HEK293 (cell line): ENCODE data around the gene NSL1.

Source experiments
- CTCF ChIP-seq: fragments of 450-650 bp; formaldehyde crosslinking; IDR thresholded peaks from 2 replicates; pipeline ENCODE4 v1.5.1; 2016; ENCODE audit warnings: missing biosample characterization, missing genetic modification characterization
- HOXA7 ChIP-seq: sonication (generic); formaldehyde crosslinking; IDR thresholded peaks from 2 replicates; pipeline ENCODE4 v1.8.1; 2022; ENCODE audit warnings: missing genetic modification reagents, borderline replicate concordance
- OSR2 ChIP-seq: fragments of 450-650 bp; formaldehyde crosslinking; IDR thresholded peaks from 2 replicates; pipeline ENCODE4 v1.5.1; 2016; ENCODE audit warnings: missing biosample characterization, missing genetic modification characterization
- PATZ1 ChIP-seq: fragments of 450-650 bp; formaldehyde crosslinking; IDR thresholded peaks from 2 replicates; pipeline ENCODE4 v1.5.1; 2016; ENCODE audit warnings: missing biosample characterization, missing genetic modification characterization
- TCF7L2 ChIP-seq: IDR thresholded peaks from 2 replicates; pipeline ENCODE4 v1.6.1; 2011; ENCODE audit warnings: low read depth, mild to moderate bottlenecking, inconsistent platforms, low read length, moderate library complexity, borderline replicate concordance
- TSHZ1 ChIP-seq: fragments of 450-650 bp; formaldehyde crosslinking; IDR thresholded peaks from 2 replicates; pipeline ENCODE4 v1.5.1; 2016; ENCODE audit warnings: missing biosample characterization, missing genetic modification characterization, borderline replicate concordance
- ZBTB1 ChIP-seq: fragments of 450-650 bp; formaldehyde crosslinking; IDR thresholded peaks from 2 replicates; pipeline ENCODE4 v1.5.1; 2016; ENCODE audit warnings: missing biosample characterization, missing genetic modification characterization
- ZNF146 ChIP-seq: fragments of 450-650 bp; formaldehyde crosslinking; IDR thresholded peaks from 2 replicates; pipeline ENCODE4 v1.5.1; 2016; ENCODE audit warnings: missing biosample characterization, missing genetic modification characterization
- ZNF175 ChIP-seq: fragments of 450-650 bp; formaldehyde crosslinking; IDR thresholded peaks from 2 replicates; pipeline ENCODE4 v1.5.1; 2016; ENCODE audit warnings: missing biosample characterization, missing genetic modification characterization
- ZNF274 ChIP-seq, 2 experiments: fragments of 200-500 bp in 1 of 2; fragments of 450-650 bp in 1 of 2; sonication (Bioruptor generic) in 1 of 2; formaldehyde crosslinking in 1 of 2; IDR thresholded peaks; 2 replicates each; pipeline versions ENCODE4 v1.5.1 to v1.6.1; 2014 to 2016; ENCODE audit warnings: borderline replicate concordance in 1 of 2, inconsistent platforms in 1 of 2, low read length in 1 of 2, missing biosample characterization in 1 of 2, missing genetic modification characterization in 1 of 2
- ZNF549 ChIP-seq: fragments of 450-650 bp; IDR thresholded peaks from 2 replicates; pipeline ENCODE4 v1.5.1; 2018; ENCODE audit warnings: missing biosample characterization, missing genetic modification characterization, mild to moderate bottlenecking, inconsistent platforms, moderate library complexity
- ZNF704 ChIP-seq: fragments of 450-650 bp; formaldehyde crosslinking; IDR thresholded peaks from 2 replicates; pipeline ENCODE4 v1.5.1; 2016; ENCODE audit warnings: missing biosample characterization, missing genetic modification characterization
- ZNF777 ChIP-seq: fragments of 450-650 bp; formaldehyde crosslinking; IDR thresholded peaks from 2 replicates; pipeline ENCODE4 v1.5.1; 2017; ENCODE audit warnings: missing biosample characterization, missing genetic modification characterization, borderline replicate concordance
- ZSCAN16 ChIP-seq: fragments of 450-650 bp; formaldehyde crosslinking; IDR thresholded peaks from 2 replicates; pipeline ENCODE4 v1.5.1; 2016; ENCODE audit warnings: missing biosample characterization, missing genetic modification characterization

- no peak for TF ChIP-seq ZNF146
- TF ChIP-seq TCF7L2: no peak
- TF ChIP-seq ZNF175: no peak
- no peak for TF ChIP-seq TSHZ1
- TF ChIP-seq HOXA7 (CRISPR knock-in tag): no peak
- no peak for TF ChIP-seq ZSCAN16 (tag by site-specific recombination)
- TF ChIP-seq CTCF: no peak
- TF ChIP-seq ZNF549 (tag by site-specific recombination): no peak
- no peak for TF ChIP-seq ZBTB1
- no peak for TF ChIP-seq ZNF777 (tag by site-specific recombination)
- no peak for TF ChIP-seq PATZ1
- TF ChIP-seq OSR2 (tag by site-specific recombination): no peak
- TF ChIP-seq ZNF274 (IDR thresholded peaks at IDR 0.05; ENCODE audit: low read length): no peak
- TF ChIP-seq ZNF274 (tag by site-specific recombination; IDR thresholded peaks at IDR 0.05; ENCODE audit: borderline replicate concordance): no peak
- no peak for TF ChIP-seq ZNF704 (tag by site-specific recombination)
Measured at GRCh38 chr1:212753749-212754148, 37.8 kb downstream of the NSL1 start.
